ENCODE results near the gene ADAMTS3. TPM values are rescaled to one million over a fixed set of nuclear protein-coding genes. Genes with fewer than 3 reads are reported as not detected.

ADAMTS3 gene
- total and polyA plus RNA-seq, 8 donors, result 0.08 to 0.47 (median 0.15) TPM

DNA sequence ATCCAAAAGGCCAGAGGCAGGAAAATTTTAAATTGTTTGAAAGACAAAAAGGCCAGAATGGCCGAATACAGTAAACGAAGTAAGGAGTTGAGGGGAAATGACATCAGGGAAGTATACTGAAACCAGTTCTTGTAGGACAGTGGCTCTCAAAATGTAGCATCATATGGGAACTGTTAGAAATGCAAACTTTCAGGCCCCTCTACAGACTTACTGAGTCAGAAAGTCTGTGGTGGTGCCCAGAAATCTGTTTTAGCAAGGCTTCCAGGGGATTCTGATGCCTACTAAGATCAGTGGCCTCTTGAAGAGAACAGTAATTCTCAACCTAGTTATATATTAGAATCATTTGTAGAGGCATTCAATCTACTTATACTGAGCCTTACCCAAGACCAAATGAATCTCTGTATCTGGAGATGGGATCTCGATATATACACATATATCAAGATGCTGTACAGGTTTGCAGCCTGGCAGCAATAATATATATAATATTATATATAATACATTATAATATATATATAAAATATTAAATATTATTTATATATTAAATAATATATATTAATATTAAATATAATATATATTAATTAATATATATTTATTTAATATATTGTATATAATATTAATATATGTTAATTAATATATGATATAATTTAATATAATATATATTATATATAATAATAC is 39.7 kb downstream of the ADAMTS3 start:
- Histone ChIP-seq H3K4me1 (no peaks in the 10 kb centered on the region), H3K27me3 (no peaks in the 10 kb centered on the region), H3K9me3 (no peaks in the 10 kb centered on the region), H3K27ac (no peak overlapping the region), H3K36me3 (no peaks in the 10 kb centered on the region), H3K4me3 (no peak overlapping the region)
- no peak for FAIRE-seq
- no peak for ATAC-seq
- no peak for DNase-seq
- 97 to 98% methylated on average over 3 of the region's 3 CpGs for WGBS, 2 donors
- intact Hi-C loops (cut with DNase I), result no loop called here
- TF ChIP-seq, protein P1, sequence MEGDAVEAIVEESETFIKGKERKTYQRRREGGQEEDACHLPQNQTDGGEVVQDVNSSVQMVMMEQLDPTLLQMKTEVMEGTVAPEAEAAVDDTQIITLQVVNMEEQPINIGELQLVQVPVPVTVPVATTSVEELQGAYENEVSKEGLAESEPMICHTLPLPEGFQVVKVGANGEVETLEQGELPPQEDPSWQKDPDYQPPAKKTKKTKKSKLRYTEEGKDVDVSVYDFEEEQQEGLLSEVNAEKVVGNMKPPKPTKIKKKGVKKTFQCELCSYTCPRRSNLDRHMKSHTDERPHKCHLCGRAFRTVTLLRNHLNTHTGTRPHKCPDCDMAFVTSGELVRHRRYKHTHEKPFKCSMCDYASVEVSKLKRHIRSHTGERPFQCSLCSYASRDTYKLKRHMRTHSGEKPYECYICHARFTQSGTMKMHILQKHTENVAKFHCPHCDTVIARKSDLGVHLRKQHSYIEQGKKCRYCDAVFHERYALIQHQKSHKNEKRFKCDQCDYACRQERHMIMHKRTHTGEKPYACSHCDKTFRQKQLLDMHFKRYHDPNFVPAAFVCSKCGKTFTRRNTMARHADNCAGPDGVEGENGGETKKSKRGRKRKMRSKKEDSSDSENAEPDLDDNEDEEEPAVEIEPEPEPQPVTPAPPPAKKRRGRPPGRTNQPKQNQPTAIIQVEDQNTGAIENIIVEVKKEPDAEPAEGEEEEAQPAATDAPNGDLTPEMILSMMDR (IDR thresholded peaks at IDR 0.05), result no peak

DNA sequence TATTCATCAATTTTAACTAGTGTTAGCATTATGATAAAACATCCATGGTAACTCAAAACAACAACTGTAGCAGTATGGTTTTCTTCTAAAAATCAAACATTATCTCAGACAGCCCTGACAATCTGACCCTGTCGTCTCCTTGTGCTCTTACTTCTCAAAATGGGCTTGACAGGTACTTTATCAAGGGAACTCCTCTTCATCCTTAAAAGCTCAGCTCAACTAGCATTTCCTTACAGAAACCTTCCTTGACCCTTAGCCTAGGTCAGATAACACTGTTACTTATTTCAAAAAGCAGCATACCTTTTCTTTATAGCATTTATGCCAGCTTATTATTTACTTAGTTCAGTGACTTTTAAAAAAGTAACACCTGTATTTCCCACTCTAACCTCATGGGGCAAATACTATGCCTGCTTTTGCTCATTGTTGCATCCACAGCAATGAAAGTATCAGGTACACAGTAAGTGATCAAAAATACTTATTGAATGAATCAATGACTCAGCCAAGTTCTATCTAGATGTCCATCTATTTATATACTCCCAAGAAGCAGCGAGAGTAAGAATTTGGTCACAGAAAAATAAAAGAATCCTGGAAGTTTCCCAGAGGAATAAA is 41.9 kb downstream of the ADAMTS3 start:
- H3K4me3 ChIP-seq, result no peak overlapping the region
- H3K4me1 ChIP-seq, result no peaks in the 10 kb centered on the region
- no peaks in the 10 kb centered on the region for H3K36me3 ChIP-seq
- H3K27ac ChIP-seq, result no peak overlapping the region
- DNase-seq (no peak), ATAC-seq (no peak), FAIRE-seq (no peak)
- TF ChIP-seq, protein P1 (IDR thresholded peaks at IDR 0.05), result no peak
- no peaks in the 10 kb centered on the region for H3K27me3 ChIP-seq
- no peaks in the 10 kb centered on the region for H3K9me3 ChIP-seq
- intact Hi-C loops (cut with DNase I), result no loop called here
- WGBS, 2 donors, result 51 to 56% methylated on average over 2 of the region's 2 CpGs

DNA sequence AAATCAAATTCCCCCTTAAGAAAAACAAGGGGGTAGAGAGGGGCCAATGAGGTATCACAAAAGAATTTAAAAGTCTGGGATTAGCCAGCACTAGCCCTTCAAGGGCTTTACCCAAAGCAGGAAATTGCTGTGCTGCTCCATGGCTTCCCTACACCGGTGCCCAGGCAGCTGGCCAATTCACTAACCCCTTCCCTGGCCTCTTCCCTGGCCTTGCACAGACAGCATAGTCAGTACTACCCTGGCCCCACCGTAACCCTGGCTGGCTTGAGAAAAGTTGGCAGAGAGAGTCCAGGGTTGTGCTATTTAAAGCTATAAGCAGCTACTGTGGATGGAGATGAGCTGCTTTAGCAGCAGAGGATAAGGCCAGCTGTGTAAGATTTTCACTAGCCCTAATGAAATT is 43.1 kb downstream of the ADAMTS3 start:
- ATAC-seq (peak in 1 of 4 donors; percentile 32), DNase-seq (peak in 3 of 6 donors; percentile 18 to 28 (median 24)), FAIRE-seq (no peak)
- TF ChIP-seq, protein P1 (IDR thresholded peaks at IDR 0.05), result no peak
- intact Hi-C loops (cut with DNase I), result no loop called here
- no peaks in the 10 kb centered on the region for H3K9me3 ChIP-seq
- no peak overlapping the region for H3K4me3 ChIP-seq
- no peaks in the 10 kb centered on the region for H3K36me3 ChIP-seq
- WGBS, 2 donors, result 7 to 8% methylated on average over 2 of the region's 2 CpGs
- no peak overlapping the region for H3K27ac ChIP-seq
- no peaks in the 10 kb centered on the region for H3K4me1 ChIP-seq
- H3K27me3 ChIP-seq, result no peaks in the 10 kb centered on the region

DNA sequence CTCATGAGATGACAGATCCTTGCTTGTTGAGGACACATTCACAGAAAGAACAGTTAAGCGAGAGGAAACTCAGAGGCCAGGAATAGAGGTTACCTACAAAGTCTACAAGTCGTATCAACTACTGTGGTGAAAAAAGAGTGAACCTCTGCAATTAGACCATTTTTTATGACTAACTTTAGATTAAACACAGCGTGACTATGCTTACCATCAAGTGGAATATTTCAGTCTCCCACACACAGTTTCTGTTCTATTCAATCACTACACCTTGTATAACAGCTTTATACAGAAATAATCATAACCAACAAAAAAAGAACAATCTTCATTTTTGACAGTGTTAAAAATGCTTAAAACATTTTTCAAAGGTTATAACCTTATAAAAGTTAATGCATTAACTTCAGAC is 46.6 kb downstream of the ADAMTS3 start:
- WGBS, 2 donors, result 86 to 90% methylated on average over 3 of the region's 3 CpGs
- no peaks in the 10 kb centered on the region for H3K27me3 ChIP-seq

More for the DNA sequence above, 46.6 kb downstream of the ADAMTS3 start:
- no peaks in the 10 kb centered on the region for H3K36me3 ChIP-seq
- H3K9me3 ChIP-seq, result no peaks in the 10 kb centered on the region
- H3K4me3 ChIP-seq, result no peak overlapping the region
- ATAC-seq (no peak), DNase-seq (no peak), FAIRE-seq (no peak)
- H3K4me1 ChIP-seq, result no peaks in the 10 kb centered on the region
- H3K27ac ChIP-seq, result no peak overlapping the region
- TF ChIP-seq, protein P1 (IDR thresholded peaks at IDR 0.05), result no peak
- intact Hi-C loops (cut with DNase I), result no loop called here
